ENCODE measurements around the gene CEP95.

CEP95 gene

DNA sequence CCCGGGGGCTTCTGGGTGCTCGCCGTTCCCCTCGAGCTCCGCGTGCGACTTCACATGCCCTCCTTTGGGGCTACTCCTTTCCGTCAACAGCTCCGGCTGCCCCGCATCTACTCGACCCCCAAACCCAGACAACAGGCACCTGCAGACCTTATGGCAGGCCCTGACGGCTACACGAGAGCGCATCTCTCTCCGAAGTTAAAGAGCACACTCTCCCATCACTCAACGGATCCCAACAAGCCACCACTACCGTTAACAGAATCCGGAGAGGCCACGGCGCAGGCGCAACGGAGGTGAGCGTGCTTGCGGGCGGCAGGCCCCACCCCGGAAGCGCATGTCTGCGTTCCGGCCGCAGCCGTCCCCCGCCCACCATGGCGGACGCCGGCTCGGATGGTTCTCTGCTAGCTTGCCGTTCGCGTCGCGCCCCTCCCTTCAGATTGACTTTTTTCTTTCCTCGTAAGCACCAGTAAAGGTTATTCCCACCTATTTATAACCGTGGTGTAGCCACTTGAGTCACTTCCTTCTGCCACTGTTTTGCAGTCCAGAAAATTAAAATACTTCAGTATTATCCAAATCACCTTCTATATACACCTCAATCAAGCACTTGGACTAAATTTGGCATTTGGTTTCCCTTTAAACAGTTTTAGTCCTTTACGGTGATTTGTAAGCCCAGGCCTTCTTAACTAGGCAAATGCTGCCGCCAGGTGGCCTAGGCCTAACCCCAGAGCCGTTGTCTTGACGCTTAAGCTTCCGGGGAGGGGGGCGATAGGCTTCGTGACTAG lies 9.8 kb upstream of the CEP95 start, which contains the start of gene POLG2:
Gene POLG2 (minus strand): TSS at position 269 of the 779 bp plus-strand sequence. CDS start 86 bp downstream, at position 183.
- DNase-seq, result peak; percentile 97

DNA sequence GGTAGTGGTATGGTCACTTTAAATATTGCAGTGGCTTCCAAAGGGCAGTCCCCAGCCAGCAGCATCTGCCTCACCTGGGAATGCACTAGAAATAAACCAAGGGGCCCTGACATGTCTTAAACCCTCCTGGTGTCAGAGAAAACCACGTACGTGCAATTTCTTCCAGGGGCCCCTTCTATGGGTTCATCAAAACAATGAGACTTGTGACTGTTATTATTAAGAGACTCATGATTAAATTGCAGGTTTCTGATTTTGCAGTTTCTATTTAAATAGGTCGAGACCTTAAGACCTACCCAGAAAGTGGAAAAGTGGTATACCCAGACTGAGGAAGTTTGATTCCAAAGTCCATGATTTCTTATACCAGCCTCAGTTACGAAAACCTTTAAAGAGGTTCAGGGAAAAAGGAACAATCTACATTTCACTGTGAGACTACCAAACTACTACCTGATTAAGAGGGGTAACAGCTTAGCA lies 9.2 kb upstream of the CEP95 start:
- DNase-seq, result no peak

DNA sequence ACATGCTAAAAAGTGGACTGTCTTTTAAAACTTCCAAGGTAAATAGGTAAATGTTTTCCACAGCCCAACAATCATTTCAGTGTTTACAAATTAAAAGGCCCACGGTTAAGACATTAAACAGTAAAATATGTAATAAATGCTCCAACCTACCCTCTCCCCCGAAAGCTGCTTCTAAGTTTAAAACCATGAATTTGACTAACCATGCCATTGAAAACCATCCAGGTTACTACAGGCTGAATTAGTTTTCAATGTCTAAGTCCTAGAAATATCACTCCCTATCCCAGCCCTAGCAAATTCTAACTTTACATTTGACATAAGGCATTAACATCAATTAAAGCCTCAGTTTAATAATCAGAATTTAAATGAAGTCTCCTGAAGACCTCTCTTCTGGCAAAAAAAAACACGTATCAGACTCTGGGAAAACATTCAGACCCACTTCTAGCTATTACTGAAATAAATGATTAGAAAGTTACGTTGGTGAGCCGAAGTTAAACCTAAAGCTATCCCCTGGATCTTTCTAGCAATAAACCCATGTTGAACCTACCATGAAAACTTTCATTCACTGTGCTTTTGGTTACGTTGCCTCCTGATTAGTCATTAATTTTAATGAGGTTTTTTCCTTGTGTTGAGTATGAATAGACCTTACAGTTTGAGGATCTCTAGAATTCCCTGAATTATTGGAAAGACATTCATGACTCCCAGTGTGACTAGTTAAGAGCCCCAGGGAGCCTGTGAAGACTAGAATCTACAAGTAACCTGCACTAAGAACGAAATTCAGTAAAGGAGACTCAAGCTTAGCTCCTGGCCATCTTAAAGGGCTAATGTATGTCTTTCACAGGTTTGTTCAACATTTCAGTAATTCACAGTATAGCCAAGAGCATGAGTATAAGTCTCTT lies 8.2 kb upstream of the CEP95 start:
- DNase-seq, result no peak

DNA sequence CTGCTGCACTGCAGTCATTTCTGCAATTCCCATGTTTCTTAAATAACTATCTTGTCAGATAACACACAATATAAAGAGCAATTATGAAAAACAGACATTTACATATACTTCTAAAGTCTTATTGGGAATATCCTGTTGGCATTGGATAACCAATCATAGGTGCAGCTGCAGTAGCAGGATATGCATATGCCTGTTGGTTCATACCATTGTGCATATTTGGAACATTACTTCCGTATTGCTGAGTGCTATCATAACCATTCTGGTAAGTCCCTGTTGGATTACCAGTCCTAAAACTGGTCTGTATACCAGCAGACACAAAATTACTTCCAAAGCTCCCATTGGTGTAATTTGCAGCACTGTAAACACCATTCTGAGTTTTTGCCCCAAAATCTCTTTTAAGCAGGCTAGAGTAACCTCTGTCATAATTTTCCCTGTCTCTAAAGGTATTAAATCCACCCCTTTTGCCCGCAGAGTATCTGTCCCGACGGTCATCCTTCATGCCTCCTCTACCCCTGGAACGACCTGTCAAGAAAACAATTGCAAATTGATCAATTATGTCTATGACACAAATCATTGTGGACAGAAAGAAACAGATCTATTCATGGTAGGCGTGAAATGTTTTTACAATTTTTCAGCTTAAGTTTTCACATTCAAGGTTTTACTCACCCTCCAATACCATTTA lies 6.8 kb upstream of the CEP95 start:
- DNase-seq, result no peak

DNA sequence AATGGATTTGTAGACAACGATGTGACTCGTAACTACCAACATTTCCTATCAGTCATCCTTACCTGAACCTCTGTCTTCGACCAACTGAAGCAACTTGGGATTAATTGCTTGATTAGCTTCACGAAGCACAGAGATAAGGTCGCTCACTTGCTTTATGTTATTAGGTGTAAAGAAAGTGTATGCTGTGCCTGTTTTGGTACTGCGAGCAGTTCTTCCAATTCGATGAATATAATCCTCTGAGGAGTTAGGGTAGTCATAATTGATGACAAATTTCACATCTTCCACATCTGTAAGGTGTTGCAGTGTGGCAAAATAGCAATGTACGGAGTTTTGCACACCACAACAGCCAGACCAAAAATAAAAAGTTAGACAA lies 6.3 kb upstream of the CEP95 start:
- no peak for DNase-seq

DNA sequence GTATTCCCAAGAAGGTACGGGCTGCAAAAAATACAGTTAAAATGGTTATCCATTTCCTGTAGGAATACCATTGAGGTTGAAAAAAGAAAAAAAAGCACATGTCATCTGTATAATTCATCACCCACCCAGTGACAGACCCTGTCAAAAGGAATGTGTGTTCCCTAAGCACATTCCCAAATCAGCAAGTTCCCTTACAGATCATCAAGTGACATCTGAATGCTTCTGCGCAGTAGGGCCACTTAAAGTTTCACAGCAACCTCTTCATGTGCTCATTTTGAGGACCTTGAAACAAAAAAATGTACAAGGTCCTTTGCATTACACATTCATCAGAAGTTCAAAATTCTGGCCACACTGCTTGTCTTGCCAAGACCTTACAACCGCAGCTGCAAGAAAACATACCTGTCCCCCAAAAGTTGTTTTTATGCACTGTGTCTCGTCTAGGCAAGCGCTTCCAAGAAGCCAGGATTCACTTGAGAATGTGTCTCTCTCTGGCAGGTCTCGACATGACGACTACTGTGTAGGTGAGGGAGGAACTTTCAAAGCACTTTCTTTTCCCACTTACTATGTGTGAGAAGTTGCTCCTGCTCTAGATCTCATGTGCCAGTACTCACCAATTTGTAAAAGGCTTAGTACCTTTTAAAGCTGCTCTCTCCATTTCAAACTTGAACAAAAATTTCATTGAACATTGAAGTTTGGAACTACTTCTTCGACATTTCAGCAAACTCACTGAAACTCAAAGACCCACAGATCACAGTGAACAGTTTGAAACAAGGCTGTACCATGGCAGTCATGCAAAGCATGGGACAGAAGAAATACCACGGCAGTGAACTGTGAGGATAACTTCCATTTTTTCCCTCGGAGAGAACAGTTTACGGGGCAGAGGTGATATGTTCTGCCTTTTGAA lies 5.7 kb upstream of the CEP95 start:
- DNase-seq, result no peak

DNA sequence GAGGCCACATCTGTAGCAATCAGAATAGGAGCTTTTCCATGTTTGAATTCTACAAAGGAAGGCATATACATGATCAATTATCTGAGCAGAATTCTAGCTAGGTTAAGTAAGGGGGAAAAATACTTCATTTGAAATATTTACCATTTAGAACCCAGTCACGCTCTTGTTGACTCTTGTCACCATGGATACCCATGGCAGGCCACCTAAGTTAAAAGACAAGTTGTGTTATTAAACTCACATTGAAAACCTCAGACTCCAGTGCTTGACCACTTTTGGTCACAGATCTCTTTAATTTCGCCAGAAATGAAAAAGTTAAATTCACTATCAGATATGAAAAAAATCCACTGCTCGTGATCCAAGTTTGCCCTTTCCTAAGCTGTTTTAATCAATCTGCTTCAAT lies 4.8 kb upstream of the CEP95 start:
- DNase-seq, result no peak

DNA sequence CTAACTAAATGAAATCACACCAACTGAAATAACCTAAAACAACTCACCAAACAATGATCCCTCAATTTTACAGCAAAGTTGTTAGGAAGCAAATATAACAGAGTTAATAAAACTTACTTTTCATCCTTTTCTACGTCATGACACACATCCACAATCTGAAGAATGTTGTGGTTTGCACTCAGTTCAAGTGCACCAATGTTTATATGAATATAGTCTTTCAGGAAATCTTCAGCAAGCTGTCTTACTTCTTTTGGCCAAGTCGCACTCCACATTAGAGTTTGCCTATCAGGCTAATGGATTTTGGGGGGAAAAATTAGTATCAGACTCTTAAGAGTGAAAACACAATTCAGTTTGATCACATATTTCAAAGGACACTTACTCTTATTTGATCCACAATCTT lies 4.0 kb upstream of the CEP95 start:
- DNase-seq, result no peak

DNA sequence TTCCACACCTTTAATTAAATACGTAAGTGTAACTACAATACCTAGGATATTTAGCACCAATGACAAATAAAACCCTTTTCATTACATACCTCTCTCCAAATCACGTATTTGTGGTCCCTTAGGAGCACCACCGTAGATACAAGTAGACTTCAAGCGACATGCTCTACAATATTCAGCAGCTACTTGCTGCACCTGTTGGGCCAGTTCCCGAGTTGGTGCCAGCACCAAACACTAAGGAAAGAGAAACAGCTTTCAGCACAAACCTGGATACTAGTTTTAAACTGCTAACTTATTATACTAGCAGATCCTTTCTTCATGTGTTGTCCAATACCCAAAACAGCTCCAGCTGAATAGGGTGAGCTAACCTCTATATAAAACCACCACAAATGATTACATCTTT lies 3.4 kb upstream of the CEP95 start:
- DNase-seq, result no peak

DNA sequence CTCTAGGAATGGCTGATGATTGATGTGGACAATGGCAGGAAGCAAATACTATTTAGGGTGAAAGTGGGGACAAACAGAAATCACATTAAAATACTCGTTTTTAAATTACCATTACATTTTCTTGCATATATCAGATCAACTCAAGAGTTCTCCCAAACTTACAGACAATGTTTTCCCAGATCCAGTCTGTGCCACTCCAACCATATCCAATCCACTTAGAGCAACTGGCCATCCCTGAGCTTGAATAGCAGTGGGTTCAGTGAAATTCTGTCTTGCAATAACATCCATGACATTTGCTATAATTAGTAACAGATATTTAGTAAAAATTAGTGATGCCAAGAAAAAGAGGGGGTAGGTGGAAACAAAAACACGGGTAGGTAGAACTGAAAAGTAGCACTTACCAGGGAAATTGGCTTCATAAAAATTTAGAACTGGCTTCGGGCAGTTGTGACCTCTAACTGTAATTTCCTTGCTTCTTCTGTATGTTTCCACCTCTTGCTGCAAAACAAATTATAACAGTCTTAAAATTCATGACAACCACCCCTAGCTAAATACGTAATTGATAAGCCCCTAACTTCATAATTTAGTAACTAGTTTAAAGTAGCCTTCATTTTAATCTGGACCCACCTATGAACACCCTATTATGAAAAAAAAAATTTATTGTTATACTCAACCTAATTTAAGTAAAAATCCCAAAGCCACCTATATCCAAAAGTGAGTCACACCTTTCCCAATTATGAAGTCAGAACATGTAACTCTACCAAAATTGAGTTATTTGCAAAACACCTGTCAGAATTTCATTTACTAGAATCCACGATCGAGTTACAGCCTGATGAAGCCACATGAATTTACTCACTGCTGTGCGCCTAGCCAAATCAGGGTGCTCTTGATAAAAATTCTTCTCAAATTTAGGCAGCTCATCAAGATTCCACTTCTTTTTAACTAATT lies 2.7 kb upstream of the CEP95 start:
- DNase-seq, result no peak

DNA sequence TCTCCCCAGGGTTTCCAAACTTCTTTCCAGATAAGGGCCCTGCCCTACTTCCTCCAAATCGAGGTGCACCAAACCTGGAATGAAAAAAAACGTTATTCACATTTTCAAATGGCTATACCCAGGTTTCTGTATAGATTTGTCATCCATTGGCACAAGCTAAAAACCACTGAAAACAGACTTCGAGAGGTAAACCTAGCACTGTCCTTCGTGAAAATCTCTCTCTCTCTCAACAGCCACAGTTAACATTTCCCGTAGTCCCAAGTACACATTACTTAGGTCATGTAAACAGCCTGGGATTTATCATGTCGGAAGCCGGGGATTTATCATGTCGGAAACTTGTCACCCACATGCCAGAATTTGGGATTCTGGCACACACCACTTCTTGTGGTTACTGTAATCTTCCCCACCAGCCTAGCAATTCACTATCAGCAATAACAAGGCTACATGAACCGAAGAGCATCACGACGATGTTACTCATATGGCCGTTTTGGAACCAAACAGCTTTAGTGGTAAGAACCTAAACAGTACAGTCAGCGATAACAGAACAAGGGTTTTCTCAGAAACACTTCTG lies 1.9 kb upstream of the CEP95 start:
- DNase-seq, result no peak

DNA sequence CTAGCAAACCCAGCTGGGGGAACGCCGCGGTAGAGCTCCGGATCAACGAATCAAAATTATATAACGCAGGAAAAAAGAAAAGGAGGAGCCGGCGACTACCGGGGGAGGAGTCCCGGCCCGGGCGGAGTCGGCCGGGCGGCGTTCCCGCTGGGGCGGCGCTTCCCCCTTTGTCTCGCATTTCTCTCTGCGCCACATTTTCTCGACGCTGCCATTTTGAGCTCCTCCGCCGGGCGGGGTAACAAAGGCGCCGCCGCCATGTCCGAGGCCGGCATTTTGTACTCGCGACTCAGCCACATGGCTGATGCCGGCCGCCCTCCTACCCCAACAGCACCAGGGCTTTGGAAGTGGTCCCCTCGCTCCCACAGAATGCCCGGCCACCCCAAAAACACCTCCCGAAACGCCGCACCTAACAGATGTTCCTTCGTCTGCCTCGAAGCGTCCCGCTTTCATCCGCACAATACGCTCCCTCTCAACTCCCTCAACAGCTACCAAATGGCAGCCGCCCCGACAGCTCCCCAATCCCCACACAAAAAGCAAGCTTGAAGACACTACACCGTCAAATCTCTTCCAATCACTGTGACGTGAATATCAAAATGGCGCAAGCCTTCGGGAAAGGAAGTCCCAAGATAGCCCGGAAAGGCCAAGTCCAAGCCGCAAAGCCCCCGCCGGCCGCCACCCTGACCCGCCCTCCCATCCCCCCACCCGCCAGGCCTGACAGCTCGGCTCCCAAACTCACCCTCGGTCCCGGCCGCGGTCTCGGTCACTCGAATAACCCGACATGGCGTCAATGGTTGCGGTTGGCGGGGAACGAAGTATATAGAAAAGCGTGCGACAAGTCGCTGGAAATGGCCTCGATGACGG lies 1.2 kb upstream of the CEP95 start:
- peak; percentile 89 for DNase-seq

DNA sequence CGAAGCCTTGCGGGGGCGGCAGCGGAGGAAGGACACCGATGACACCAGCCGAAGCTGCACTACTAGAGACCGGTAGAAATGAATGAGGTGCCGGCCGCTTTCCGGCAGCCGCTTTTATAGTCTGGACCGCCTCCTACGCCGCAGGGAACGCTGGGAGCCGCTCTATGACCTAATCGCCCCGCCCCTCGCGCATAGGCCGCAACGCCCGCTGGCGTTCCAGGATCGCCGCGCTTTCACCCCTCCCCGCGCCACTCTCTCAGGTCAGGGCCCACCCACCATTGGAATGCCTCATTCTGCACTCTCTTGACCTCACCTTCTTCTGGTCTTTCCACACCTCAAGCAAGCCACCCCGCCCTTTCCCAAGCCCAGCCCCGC lies 589 bp upstream of the CEP95 start, which contains the start of gene DDX5:
Gene DDX5 (minus strand): TSS at position 89 of the 375 bp plus-strand sequence. CDS start 170 bp downstream, outside the sequence.
- peak; percentile 98 for DNase-seq

DNA sequence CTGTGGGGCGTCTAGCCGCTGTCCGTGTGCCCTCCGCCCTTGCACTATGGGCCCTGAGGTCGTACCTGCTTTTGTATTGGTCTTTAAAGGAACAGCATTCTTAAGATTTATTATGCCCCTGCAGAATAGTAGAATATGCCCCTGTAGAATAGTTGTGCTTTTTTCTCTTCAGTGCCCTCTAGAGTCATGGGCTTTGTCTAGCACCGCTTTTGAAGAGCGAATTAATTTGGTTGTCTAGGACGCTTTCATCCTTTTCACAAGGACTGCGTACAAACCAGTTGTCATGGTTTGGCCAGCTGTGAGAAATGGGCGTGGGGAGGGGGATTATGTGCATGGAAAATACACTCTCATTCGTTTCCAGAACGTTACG lies 621 bp downstream of the CEP95 start:
- DNase-seq, result peak; percentile 72

DNA sequence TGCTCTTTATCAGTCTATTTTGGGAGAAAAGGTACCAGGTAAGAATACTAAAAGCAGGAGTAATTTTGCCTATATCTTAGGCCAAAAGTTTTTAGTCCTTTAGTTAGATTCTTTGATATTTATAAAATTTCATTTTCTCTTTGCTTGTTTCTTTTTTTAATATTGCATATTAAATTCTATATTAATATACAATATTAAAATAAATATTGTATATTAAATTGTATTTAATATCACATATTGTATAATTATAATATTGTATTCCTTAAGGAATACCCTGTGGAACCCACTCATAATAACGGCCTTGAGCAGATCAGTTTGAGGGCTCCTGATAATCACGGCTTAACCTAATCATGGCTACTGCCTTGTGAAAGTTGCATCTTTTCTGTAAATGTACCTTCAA lies 1.9 kb downstream of the CEP95 start:
- DNase-seq, result no peak

DNA sequence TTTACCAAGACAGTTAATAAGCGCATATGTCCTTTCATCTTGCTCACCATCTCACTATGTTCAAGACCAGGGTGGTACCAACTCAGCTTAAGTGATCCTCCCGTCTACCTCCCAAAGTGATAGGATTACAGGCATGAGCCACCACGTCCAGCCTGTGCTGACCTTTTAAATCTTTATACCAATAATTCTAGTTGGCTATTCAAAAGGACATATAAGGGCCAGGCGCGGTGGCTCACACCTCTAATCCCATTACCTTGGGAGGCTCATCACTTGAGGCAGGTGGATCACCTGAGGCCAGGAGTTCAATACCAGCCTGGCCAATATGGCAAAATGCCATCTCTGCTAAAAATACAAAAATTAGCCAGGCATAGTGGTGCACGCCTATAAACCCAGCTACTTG lies 2.4 kb downstream of the CEP95 start:
- DNase-seq, result no peak

DNA sequence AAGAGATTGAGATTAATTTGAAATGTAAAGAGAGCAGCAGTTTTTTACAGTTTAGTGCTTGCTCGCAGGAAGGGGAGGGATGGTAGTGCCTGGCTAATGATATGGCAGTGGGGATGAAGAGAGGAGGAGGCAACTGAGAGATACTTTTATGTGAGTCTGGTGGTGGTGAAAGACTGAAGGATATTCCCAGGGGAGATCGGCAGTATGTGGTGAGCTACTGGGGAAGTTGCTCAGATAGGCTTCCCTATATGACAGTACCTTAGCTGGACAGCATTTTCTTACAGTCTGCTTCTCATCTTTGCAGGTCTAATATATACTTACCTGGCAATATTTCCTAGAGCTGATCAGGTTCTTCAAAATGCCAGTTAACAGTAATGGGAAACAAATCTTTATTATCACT lies 8.6 kb downstream of the CEP95 start:
- no peak for DNase-seq

DNA sequence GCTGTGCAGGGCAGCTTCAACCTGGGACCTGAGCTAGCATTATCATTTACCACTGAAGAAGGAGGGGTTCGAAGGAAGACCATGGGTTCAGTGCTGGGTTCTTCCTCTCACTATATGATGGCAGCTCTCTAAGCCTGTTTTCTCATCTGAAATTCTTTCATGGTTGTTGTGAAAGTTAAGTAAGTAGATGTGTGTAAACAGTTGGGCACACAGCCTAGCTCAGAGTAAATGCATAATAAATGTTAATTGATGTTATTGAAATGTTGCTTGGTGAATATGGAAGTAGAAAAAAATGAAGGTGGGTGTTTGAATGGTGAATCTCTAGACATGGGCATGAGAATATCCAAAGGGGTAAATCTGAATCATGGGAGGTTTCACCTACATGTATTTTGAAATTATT lies 9.1 kb downstream of the CEP95 start:
- no peak for DNase-seq

DNA sequence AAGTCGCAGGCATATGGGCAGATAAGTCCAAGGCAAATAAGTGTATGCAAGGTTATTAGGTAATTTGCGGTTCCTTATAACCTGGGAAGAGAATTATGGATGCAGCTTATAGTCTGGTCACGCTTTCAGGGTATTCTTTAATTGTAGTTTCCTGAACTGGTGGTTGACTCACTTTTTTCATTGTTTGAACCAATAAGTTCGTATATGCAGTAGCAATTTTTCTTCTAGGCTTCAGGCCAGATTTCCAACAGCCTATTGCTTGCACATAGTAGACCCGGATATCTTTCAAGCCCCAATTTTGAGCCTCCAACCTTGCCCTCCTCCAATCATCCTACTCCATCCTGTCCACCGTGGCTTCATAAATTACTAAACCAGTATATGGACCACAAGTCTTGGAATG lies 12.8 kb downstream of the CEP95 start:
- no peak for DNase-seq

DNA sequence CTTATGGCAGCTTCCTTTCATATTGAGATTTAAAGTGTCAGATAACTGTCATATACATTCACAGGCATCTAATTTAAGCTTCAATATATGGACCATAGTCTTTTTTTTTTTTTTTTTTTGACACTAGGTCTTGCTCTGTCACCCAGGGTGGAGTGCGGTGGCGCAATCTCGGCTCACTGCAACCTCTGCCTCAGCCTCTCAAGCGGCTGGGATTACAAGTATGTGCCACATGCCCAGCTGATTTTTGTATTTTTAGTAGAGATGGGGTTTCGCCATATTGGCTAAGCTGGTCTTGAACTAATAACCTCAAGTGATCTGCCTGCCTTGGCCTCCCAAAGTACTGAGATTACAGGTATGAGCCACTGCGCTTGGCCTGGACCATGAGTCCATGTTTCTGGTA lies 13.6 kb downstream of the CEP95 start:
- DNase-seq, result no peak

Data from activated CD4-positive, alpha-beta T cell treated with anti-CD3 and anti-CD28 coated beads, Interleukin-10, Interleukin-2, amounts not matched to agents 100 ng/mL and 50 ng/mL, durations not matched to agents 16 hours and 8 hours (primary cell).